CD4-positive, CD25-positive, alpha-beta regulatory T cell (primary cell): ENCODE data around the gene FCHSD2. TPM values are rescaled to one million over a fixed set of nuclear protein-coding genes. Genes with fewer than 3 reads are reported as not detected.
"Not testable (repeated sequence)": the region's sequence is repeated elsewhere in the genome, so short reads cannot be mapped to it uniquely, and the experiment has no call there.

Experiments
- ATAC-seq, 2 donors: fragments of 150-1000 bp; cut with Tn5 transposase; one replicate each; pipeline ENCODE4 v1.10.0; 2021; ENCODE audit warnings: low read depth in 2 of 2, moderate number of reproducible peaks in 2 of 2, moderate library complexity in 1 of 2
- DNase-seq, 3 donors: peaks; one replicate each; pipeline versions ENCODE4 v3.0.0 to v3.0.0-alpha.2; 2012 to 2022; ENCODE audit warnings: mixed read lengths in 1 of 3
- H3K27ac ChIP-seq: one replicate; pipeline ENCODE4 v1.7.0; 2013; ENCODE audit warnings: mild to moderate bottlenecking, low read length; ENCODE audit not compliant: insufficient read depth, poor library complexity, severe bottlenecking
- H3K27me3 ChIP-seq: one replicate; pipeline ENCODE4 v1.7.0; 2013; ENCODE audit warnings: low read length; ENCODE audit not compliant: control insufficient read depth, insufficient read depth
- H3K36me3 ChIP-seq: one replicate; pipeline ENCODE4 v1.7.0; 2013; ENCODE audit warnings: mild to moderate bottlenecking, low read length, moderate library complexity; ENCODE audit not compliant: control insufficient read depth, insufficient read depth
- H3K4me1 ChIP-seq: 2 replicates; pipeline ENCODE4 v1.7.0; 2013; ENCODE audit warnings: mild to moderate bottlenecking, low read length; ENCODE audit not compliant: insufficient read depth, control insufficient read depth, poor library complexity, severe bottlenecking
- H3K4me3 ChIP-seq: one replicate; pipeline ENCODE4 v1.7.0; 2013; ENCODE audit warnings: low read depth, mild to moderate bottlenecking, low read length, moderate library complexity
- H3K9me3 ChIP-seq, 2 experiments: 1 replicate in 1 of 2; 2 replicates in 1 of 2; pipeline ENCODE4 v1.7.0; 2013; ENCODE audit warnings: low read length in 2 of 2, mild to moderate bottlenecking in 1 of 2, moderate library complexity in 1 of 2; ENCODE audit not compliant: control insufficient read depth in 2 of 2
- H3K27ac Mint-ChIP-seq, 3 donors: one replicate each; pipeline ENCODE4 v1.8.0; 2020 to 2022; ENCODE audit warnings: mild to moderate bottlenecking in 3 of 3, mixed read lengths in 3 of 3, moderate library complexity in 2 of 3
- H3K27me3 Mint-ChIP-seq: one replicate; pipeline ENCODE4 v1.8.0; 2022; ENCODE audit warnings: mild to moderate bottlenecking, mixed read lengths
- H3K36me3 Mint-ChIP-seq: one replicate; pipeline ENCODE4 v1.8.0; 2020; ENCODE audit warnings: mixed read lengths
- H3K4me1 Mint-ChIP-seq, 4 donors: one replicate each; pipeline ENCODE4 v1.8.0; 2020 to 2022; ENCODE audit warnings: mixed read lengths in 4 of 4, mild to moderate bottlenecking in 1 of 4
- H3K4me3 Mint-ChIP-seq, 4 donors: one replicate each; pipeline ENCODE4 v1.8.0; 2020 to 2022; ENCODE audit warnings: mild to moderate bottlenecking in 4 of 4, mixed read lengths in 4 of 4, moderate library complexity in 3 of 4
- H3K9me3 Mint-ChIP-seq, 7 donors: one replicate each; pipeline ENCODE4 v1.8.0; 2020 to 2022; ENCODE audit warnings: mixed read lengths in 7 of 7, mild to moderate bottlenecking in 3 of 7, moderate library complexity in 2 of 7
- polyA plus RNA-seq, 4 donors: library from polyadenylated mRNA; unstranded; fragments of 300-500 nt; fragmentation: Illumina TruSeq; gene quantifications; one replicate each; pipeline ENCODE4 v1.2.3, GENCODE V29; 2021
- total RNA-seq: library from RNA; stranded (reverse); gene quantifications from one replicate; pipeline ENCODE4 v1.2.3, GENCODE V29; 2022

FCHSD2 gene
- total and polyA plus RNA-seq, 5 donors from 2014 or later: 13.5 to 56.6 (median 19.6) TPM

DNA sequence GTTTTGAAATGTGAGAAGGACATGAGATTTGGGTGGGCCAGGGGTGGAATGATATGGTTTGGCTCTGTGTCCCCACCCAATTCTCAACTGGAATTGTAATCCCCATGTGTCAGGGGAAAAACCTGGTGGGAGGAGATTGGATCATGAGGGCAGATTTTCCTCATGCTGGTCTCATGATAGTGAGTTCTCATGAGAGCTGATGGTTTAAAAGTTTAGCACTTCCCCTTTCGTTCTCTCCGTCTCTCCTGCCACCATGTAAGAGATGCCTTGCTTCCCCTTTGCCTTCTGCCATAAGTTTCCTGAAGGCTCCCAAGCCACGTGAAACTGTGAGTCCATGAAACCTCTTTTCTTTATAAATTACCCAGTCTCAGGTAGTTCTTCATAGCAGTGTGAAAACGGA is 113.5 kb downstream of the FCHSD2 start:
- Mint-ChIP-seq H3K27ac (peak overlapping the region; percentile 24 to 92 (median 83)), H3K4me3 (peak overlapping the region in 3 of 4 donors; percentile 75 to 82 (median 79)), H3K4me1 (peaks cover 26 to 47% (median 43%) of the 10 kb centered on the region in 4 donors), H3K9me3 (peaks cover 2 to 42% (median 18%) of the 10 kb centered on the region in 7 donors), H3K27me3 (no peaks in the 10 kb centered on the region), H3K36me3 (peaks cover 51% of the 10 kb centered on the region)
- no peaks in the 10 kb centered on the region for H3K27me3 ChIP-seq
- peaks cover 17% of the 10 kb centered on the region for H3K4me1 ChIP-seq
- peaks cover 20 to 32% of the 10 kb centered on the region in 2 experiments for H3K9me3 ChIP-seq
- H3K4me3 ChIP-seq: peak overlapping the region; percentile 2
- H3K27ac ChIP-seq: no peak overlapping the region
- peak in 1 of 3 donors; percentile 4 for DNase-seq
- ATAC-seq: no peak
- H3K36me3 ChIP-seq: peaks cover 10% of the 10 kb centered on the region

DNA sequence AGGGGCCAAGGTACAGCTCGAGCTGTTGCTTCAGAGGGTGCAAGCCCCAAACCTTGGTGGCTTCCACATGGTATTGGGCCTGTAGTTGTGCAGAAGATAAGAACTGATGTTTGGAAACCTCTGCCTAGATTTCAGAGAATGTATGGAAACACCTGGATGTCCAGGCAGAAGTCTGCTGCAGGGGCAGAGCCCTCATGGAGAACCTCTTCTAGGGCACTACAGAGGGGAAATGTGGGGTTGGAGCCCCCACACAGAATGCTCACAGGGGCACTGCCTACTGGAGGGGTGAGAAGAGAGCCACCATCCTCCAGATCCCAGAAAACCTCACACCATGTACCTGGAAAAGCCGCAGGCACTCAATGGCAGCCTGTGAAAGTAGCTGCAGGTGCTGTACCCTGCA is 114.3 kb downstream of the FCHSD2 start:
- not testable (repeated sequence) for ATAC-seq, H3K27me3 ChIP-seq, H3K4me3 Mint-ChIP-seq, H3K4me3 ChIP-seq, DNase-seq, H3K27me3 Mint-ChIP-seq, H3K27ac ChIP-seq
- peaks cover 24 to 33% of the 10 kb centered on the region in 2 experiments for H3K9me3 ChIP-seq
- H3K4me1 ChIP-seq: peaks cover 11% of the 10 kb centered on the region
- peaks cover 10% of the 10 kb centered on the region for H3K36me3 ChIP-seq
- H3K36me3 Mint-ChIP-seq: peaks cover 52% of the 10 kb centered on the region
- peak overlapping the region in 1 of 3 donors; percentile 74 for H3K27ac Mint-ChIP-seq
- peaks cover 30 to 39% (median 37%) of the 10 kb centered on the region in 4 donors for H3K4me1 Mint-ChIP-seq
- peaks cover 2 to 48% (median 19%) of the 10 kb centered on the region in 7 donors for H3K9me3 Mint-ChIP-seq

DNA sequence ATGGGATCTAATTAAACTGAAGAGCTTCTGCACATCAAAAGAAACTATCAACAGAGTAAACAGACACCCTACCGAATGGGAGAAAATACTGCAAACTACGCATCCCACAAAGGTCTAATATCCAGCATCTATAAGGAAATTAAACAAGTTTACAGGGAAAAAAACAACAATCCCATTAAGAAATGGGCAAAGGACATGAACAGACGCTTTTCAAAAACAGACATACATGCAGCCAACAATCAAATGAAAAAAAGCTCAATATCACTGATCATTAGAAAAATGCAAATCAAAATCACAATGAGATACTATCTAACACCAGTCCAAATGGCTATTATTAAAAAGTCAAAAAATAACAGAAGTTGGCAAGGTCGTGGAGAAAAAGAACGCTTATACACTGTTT is 117.5 kb downstream of the FCHSD2 start:
- Mint-ChIP-seq H3K4me3 (no peak overlapping the region), H3K27ac (no peak overlapping the region), H3K27me3 (no peaks in the 10 kb centered on the region), H3K36me3 (peaks cover 46% of the 10 kb centered on the region), H3K9me3 (peaks cover 2 to 50% (median 19%) of the 10 kb centered on the region in 7 donors), H3K4me1 (peaks cover 17 to 26% (median 23%) of the 10 kb centered on the region in 4 donors)
- peaks cover 24 to 33% of the 10 kb centered on the region in 2 experiments for H3K9me3 ChIP-seq
- no peaks in the 10 kb centered on the region for H3K27me3 ChIP-seq
- H3K27ac ChIP-seq: no peak overlapping the region
- peaks cover 6% of the 10 kb centered on the region for H3K4me1 ChIP-seq
- DNase-seq: no peak
- no peak overlapping the region for H3K4me3 ChIP-seq
- H3K36me3 ChIP-seq: peaks cover 10% of the 10 kb centered on the region
- no peak for ATAC-seq

DNA sequence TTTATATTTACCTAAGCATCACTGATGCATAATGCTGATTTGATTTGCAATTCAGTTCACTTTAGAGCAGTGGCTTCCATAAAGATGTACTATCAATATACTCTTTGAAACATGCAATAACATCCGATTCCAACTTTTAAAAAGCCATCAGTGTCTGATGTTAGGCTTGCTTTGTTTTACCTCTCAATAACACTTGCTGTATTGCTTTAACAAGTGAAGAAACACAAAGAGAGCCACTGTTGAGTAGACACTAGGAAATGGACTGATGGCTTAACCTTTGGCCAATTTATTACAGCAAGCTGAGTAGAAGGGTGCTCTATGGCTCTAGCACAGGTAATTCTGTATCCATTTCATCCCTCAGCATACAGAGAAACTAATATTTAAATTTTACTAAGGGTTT is 122.1 kb downstream of the FCHSD2 start:
- Histone ChIP-seq H3K36me3 (peaks cover 10% of the 10 kb centered on the region), H3K9me3 (peaks cover 15 to 18% of the 10 kb centered on the region in 2 experiments), H3K4me1 (no peaks in the 10 kb centered on the region), H3K4me3 (no peak overlapping the region), H3K27me3 (no peaks in the 10 kb centered on the region), H3K27ac (no peak overlapping the region)
- Mint-ChIP-seq H3K4me1 (peaks cover 17 to 30% (median 24%) of the 10 kb centered on the region in 4 donors), H3K4me3 (no peak overlapping the region), H3K36me3 (peaks cover 27% of the 10 kb centered on the region), H3K9me3 (peaks cover 0 to 21% (median 12%) of the 10 kb centered on the region in 7 donors), H3K27ac (no peak overlapping the region), H3K27me3 (no peaks in the 10 kb centered on the region)
- ATAC-seq (no peak), DNase-seq (no peak)

DNA sequence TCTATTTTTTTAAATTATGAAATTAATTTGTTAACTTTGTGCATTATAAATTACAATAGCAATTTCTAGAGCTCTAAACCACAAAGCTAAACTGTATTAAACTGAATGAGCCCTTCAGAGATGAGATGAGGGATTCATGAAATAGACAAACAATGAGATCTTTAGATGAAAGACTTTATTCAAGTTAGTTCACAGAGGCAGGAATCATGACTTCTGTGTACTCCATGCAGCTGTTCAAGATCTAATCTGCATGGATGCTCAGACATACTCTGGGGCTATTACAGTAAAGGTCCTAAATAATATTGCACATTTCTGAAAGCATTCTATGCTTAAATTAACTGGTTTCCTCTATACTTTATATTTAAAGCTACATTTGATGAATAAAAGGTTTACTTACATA is 122.7 kb downstream of the FCHSD2 start:
- ATAC-seq (no peak), DNase-seq (no peak)
- no peaks in the 10 kb centered on the region for H3K27me3 Mint-ChIP-seq
- H3K4me3 Mint-ChIP-seq: no peak overlapping the region
- Histone ChIP-seq H3K27ac (no peak overlapping the region), H3K4me1 (no peaks in the 10 kb centered on the region), H3K9me3 (peaks cover 9 to 12% of the 10 kb centered on the region in 2 experiments), H3K36me3 (peaks cover 6% of the 10 kb centered on the region), H3K4me3 (no peak overlapping the region), H3K27me3 (no peaks in the 10 kb centered on the region)
- peaks cover 17 to 31% (median 24%) of the 10 kb centered on the region in 4 donors for H3K4me1 Mint-ChIP-seq
- no peak overlapping the region for H3K27ac Mint-ChIP-seq
- peaks cover 0 to 16% (median 10%) of the 10 kb centered on the region in 7 donors for H3K9me3 Mint-ChIP-seq
- H3K36me3 Mint-ChIP-seq: peaks cover 22% of the 10 kb centered on the region

DNA sequence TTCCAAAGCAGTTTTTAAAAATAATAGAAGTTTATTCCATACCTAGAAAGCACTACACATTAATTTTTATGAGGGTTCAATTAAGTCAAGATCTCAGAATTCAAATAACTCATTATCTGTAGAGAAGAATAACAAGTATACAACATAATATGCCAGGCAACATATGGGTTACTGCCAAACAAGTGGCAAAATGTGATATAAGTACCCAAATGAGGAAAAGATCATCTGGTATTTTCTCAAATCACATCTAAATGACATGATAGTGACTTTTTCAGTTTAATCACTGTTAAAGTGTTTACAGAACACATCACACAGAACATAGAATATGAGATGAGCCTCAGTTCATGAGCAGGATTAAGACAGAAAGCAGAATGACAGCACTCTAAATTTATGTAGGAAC is 123.3 kb downstream of the FCHSD2 start:
- no peak overlapping the region for H3K4me3 Mint-ChIP-seq
- no peak for ATAC-seq
- no peaks in the 10 kb centered on the region for H3K27me3 ChIP-seq
- H3K9me3 ChIP-seq: peaks cover 3 to 6% of the 10 kb centered on the region in 2 experiments
- H3K27ac ChIP-seq: no peak overlapping the region
- no peak overlapping the region for H3K27ac Mint-ChIP-seq
- peaks cover 0 to 10% (median 6%) of the 10 kb centered on the region in 7 donors for H3K9me3 Mint-ChIP-seq
- H3K4me1 ChIP-seq: no peaks in the 10 kb centered on the region
- peaks cover 17 to 33% (median 22%) of the 10 kb centered on the region in 4 donors for H3K4me1 Mint-ChIP-seq
- peaks cover 16% of the 10 kb centered on the region for H3K36me3 Mint-ChIP-seq
- no peak overlapping the region for H3K4me3 ChIP-seq
- no peaks in the 10 kb centered on the region for H3K27me3 Mint-ChIP-seq
- H3K36me3 ChIP-seq: no peaks in the 10 kb centered on the region
- DNase-seq: no peak

DNA sequence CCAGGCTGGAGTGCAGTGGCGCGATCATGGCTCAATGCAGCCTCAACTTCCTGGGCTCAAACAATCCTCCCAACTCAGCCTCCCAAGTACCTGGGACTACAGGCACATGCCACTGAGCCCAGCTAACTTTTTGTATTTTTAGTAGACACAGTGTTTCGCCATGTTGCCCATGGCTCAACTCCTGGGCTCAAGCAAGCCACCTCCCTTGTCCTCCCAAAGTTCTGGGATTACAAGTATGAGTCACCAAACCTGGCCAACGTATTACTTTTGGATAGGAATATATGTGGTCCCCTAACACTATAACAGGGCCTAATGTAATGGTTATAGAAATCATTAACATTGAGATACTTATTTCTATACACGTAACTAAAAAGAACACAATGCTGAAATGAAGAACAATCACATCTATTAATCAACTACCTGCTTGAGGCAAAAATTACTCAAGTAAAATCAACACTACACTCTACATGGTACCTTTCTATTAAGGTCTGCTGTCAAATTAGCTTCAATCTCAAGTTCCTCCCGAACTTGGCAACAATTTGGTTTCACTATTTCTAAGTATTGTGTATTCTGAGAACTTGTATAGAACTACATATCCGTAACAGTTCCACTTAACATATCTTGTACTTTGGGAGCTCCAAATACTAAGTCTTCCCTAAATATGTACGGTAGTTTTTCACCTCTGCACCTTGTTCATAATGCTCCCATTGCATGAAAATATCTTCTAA is 124.9 kb downstream of the FCHSD2 start:
- no peak overlapping the region for H3K4me3 Mint-ChIP-seq
- Histone ChIP-seq H3K9me3 (no peaks in the 10 kb centered on the region), H3K36me3 (no peaks in the 10 kb centered on the region), H3K27me3 (no peaks in the 10 kb centered on the region), H3K27ac (no peak overlapping the region), H3K4me3 (no peak overlapping the region), H3K4me1 (no peaks in the 10 kb centered on the region)
- H3K27me3 Mint-ChIP-seq: no peaks in the 10 kb centered on the region
- H3K9me3 Mint-ChIP-seq: peaks cover 0 to 4% (median 0%) of the 10 kb centered on the region in 7 donors
- DNase-seq (peak in 1 of 3 donors; percentile 51), ATAC-seq (no peak)
- H3K27ac Mint-ChIP-seq: no peak overlapping the region
- peaks cover 17 to 30% (median 23%) of the 10 kb centered on the region in 4 donors for H3K4me1 Mint-ChIP-seq
- peaks cover 21% of the 10 kb centered on the region for H3K36me3 Mint-ChIP-seq
